Thyroid gland (tissue), 4 donors: ENCODE data around the gene TTC38.

Experiments
- CTCF ChIP-seq, 6 experiments: fragments of 200-600 bp in 3 of 6; fragments of 450-650 bp in 3 of 6; sonication (generic) in 3 of 6; IDR thresholded peaks; one replicate each; pipeline ENCODE4 v1.5.1; 2016 to 2019; ENCODE audit warnings: antibody characterized with exemption in 6 of 6, mild to moderate bottlenecking in 2 of 6, inconsistent platforms in 1 of 6, moderate library complexity in 1 of 6
- POLR2A ChIP-seq, 2 donors: fragments of 450-650 bp; IDR thresholded peaks; one replicate each; pipeline ENCODE4 v1.6.1; 2017; ENCODE audit warnings: antibody characterized with exemption in 2 of 2, mild to moderate bottlenecking in 2 of 2, moderate library complexity in 1 of 2

GRCh38 chr22:46320716-46321386 lies 53.0 kb downstream of the TTC38 start:
- TF ChIP-seq CTCF (IDR thresholded peaks at IDR 0.05) (no peak), POLR2A (IDR thresholded peaks at IDR 0.05) (no peak)
